DOHH2 (cell line): Measurements from ENCODE around the gene TRIP4.
A peak's percentile ranks its signal among the peaks of the same experiment; 100 is the strongest.

Experiments used
- H3F3A ChIP-seq: fragments of 200-600 bp; sonication (generic), shearing (Covaris generic); 2 replicates; pipeline ENCODE4 v1.6.0; 2016; ENCODE audit warnings: antibody characterized with exemption, mild to moderate bottlenecking; ENCODE audit not compliant: control insufficient read depth, insufficient read depth
- H3K27ac ChIP-seq: fragments of 200-600 bp; sonication (generic); 2 replicates; pipeline ENCODE4 v1.5.1; 2014; ENCODE audit warnings: low read depth, mild to moderate bottlenecking, low read length, moderate library complexity
- H3K27me3 ChIP-seq: fragments of 200-600 bp; sonication (generic); 2 replicates; pipeline ENCODE4 v1.6.1; 2014; ENCODE audit warnings: mild to moderate bottlenecking, low read length, mixed read lengths; ENCODE audit not compliant: control insufficient read depth
- H3K36me3 ChIP-seq: fragments of 200-600 bp; sonication (generic); 2 replicates; pipeline ENCODE4 v1.6.1; 2014; ENCODE audit warnings: mild to moderate bottlenecking, low read length, moderate library complexity, mixed read lengths; ENCODE audit not compliant: control insufficient read depth
- H3K4me1 ChIP-seq: fragments of 200-600 bp; sonication (generic); 2 replicates; pipeline ENCODE4 v1.6.1; 2014; ENCODE audit warnings: mild to moderate bottlenecking, low read length, mixed read lengths; ENCODE audit not compliant: control insufficient read depth
- H3K4me2 ChIP-seq: fragments of 200-600 bp; sonication (generic); 2 replicates; pipeline ENCODE4 v1.6.0; 2014; ENCODE audit warnings: mild to moderate bottlenecking, low read length, moderate library complexity
- H3K4me3 ChIP-seq: fragments of 200-600 bp; sonication (generic); 2 replicates; pipeline ENCODE4 v1.5.1; 2014; ENCODE audit warnings: mild to moderate bottlenecking, low read length, mixed read lengths
- H3K79me2 ChIP-seq: fragments of 200-600 bp; sonication (generic); 2 replicates; pipeline ENCODE4 v1.6.1; 2014; ENCODE audit warnings: mild to moderate bottlenecking, low read length, mixed read lengths; ENCODE audit not compliant: control insufficient read depth
- H3K9me2 ChIP-seq: fragments of 200-600 bp; sonication (generic); replicated peaks from 2 replicates; pipeline ENCODE4 v1.6.1; 2014; ENCODE audit warnings: mild to moderate bottlenecking, low read length, mixed read lengths; ENCODE audit not compliant: control insufficient read depth
- H3K9me3 ChIP-seq: fragments of 200-600 bp; sonication (generic); 2 replicates; pipeline ENCODE4 v1.6.1; 2014; ENCODE audit warnings: antibody characterized with exemption, low read length, mixed read lengths; ENCODE audit not compliant: control insufficient read depth, insufficient read depth
- H4K20me1 ChIP-seq: fragments of 200-600 bp; sonication (generic); 2 replicates; pipeline ENCODE4 v1.6.0; 2014; ENCODE audit warnings: low read depth, mild to moderate bottlenecking, antibody characterized with exemption, low read length, moderate library complexity; ENCODE audit not compliant: control insufficient read depth, insufficient read depth
- CTCF ChIP-seq: fragments of 200-600 bp; sonication (generic); IDR thresholded peaks from one replicate; pipeline ENCODE4 v1.5.1; 2014; ENCODE audit warnings: antibody characterized with exemption, mild to moderate bottlenecking, low read depth, low read length; ENCODE audit not compliant: poor library complexity, severe bottlenecking
- EZH2phosphoT487 ChIP-seq: fragments of 200-600 bp; sonication (generic); IDR thresholded peaks from 2 replicates; pipeline ENCODE4 v1.6.1; 2017; ENCODE audit warnings: borderline replicate concordance, mild to moderate bottlenecking, antibody characterized with exemption, low read length, moderate library complexity, mixed read lengths

TRIP4 gene

GRCh38 chr15:64503640-64504039 is 116.0 kb downstream of the TRIP4 start:
- H3K36me3 ChIP-seq, result peaks cover 36% of the 10 kb centered on the region
- H3K9me2 ChIP-seq, result no peaks in the 10 kb centered on the region
- H3K9me3 ChIP-seq, result no peaks in the 10 kb centered on the region
- peaks cover 48% of the 10 kb centered on the region for H3K79me2 ChIP-seq
- peak overlapping the region; percentile 15 for H3K4me2 ChIP-seq
- TF ChIP-seq CTCF (no peak), EZH2phosphoT487 (no peak)
- no peaks in the 10 kb centered on the region for H3K27me3 ChIP-seq
- H3F3A ChIP-seq, result 0 out of 2 replicates have a peak, but pooled peaks cover 2% of the 10 kb centered on the region
- H4K20me1 ChIP-seq, result peaks cover 16% of the 10 kb centered on the region
- H3K27ac ChIP-seq, result no peak overlapping the region
- H3K4me3 ChIP-seq, result no peak overlapping the region
- peaks cover 49% of the 10 kb centered on the region for H3K4me1 ChIP-seq
